ENCODE measurements around the gene PAX2.

The PAX2 gene

GRCh38 chr10:100831742-100832141 lies 86.4 kb downstream of the PAX2 start:
- in situ Hi-C loops (cut with MboI; ENCODE audit: low sequenced_read_pairs) = no loop called here

- in situ Hi-C loops (cut with MboI; ENCODE audit: low sequenced_read_pairs) = no loop called here
Measured at GRCh38 chr10:100835810-100836209, 90.4 kb downstream of the PAX2 start.

GRCh38 chr10:100836891-100837290 lies 91.5 kb downstream of the PAX2 start:
- in situ Hi-C loops (cut with MboI; ENCODE audit: low sequenced_read_pairs) = no loop called here

GRCh38 chr10:100837300-100837699 lies 91.9 kb downstream of the PAX2 start:
- in situ Hi-C loops (cut with MboI; ENCODE audit: low sequenced_read_pairs) = no loop called here

DNA sequence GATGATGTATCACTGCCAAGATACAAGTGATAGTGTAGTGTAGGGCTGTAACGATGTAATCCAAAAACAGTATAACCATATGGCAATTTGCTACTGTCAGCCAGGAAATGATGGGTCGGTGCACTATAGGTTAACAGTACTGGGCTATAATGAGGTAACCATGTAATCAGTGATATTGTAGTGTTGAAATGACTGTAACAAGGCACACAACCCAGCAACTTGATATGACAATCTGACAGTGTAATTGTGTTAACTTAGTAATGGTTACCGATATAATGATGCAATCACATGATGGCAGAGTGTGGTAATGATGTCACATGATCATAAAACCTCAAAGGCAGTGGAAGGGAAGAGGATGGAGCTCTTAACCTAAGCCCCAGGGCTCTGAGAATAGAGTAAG lies 93.6 kb downstream of the PAX2 start:
- in situ Hi-C loops (cut with MboI; ENCODE audit: low sequenced_read_pairs) = no loop called here

DNA sequence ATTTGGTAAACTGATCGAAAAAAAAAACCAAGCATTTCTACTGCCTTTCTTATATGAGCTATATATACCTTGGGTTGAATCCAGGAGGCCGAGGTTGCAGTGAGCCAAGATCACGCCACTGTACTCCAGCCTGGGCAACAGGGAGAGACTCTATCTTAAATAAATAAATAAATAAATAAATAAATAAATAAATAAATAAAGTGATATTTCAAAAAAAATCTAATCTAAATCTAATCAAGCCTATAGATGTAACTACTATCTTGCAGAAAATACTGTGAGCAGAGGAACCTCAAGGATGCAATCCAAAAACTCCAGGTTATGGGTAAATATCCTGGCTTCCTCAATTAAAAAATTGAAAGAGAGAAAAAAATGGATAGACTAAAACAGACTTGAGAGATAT lies 96.1 kb downstream of the PAX2 start:
- in situ Hi-C loops (cut with MboI; ENCODE audit: low sequenced_read_pairs) = no loop called here

- in situ Hi-C loops (cut with MboI; ENCODE audit: low sequenced_read_pairs) = no loop called here
Measured at GRCh38 chr10:100847440-100847839, 102.1 kb downstream of the PAX2 start.

- in situ Hi-C loops (cut with MboI; ENCODE audit: low sequenced_read_pairs) = no loop called here
Measured at GRCh38 chr10:100848770-100849169, 103.4 kb downstream of the PAX2 start.

GRCh38 chr10:100858261-100858660 lies 112.9 kb downstream of the PAX2 start:
- in situ Hi-C loops (cut with MboI; ENCODE audit: low sequenced_read_pairs) = no loop called here

DNA sequence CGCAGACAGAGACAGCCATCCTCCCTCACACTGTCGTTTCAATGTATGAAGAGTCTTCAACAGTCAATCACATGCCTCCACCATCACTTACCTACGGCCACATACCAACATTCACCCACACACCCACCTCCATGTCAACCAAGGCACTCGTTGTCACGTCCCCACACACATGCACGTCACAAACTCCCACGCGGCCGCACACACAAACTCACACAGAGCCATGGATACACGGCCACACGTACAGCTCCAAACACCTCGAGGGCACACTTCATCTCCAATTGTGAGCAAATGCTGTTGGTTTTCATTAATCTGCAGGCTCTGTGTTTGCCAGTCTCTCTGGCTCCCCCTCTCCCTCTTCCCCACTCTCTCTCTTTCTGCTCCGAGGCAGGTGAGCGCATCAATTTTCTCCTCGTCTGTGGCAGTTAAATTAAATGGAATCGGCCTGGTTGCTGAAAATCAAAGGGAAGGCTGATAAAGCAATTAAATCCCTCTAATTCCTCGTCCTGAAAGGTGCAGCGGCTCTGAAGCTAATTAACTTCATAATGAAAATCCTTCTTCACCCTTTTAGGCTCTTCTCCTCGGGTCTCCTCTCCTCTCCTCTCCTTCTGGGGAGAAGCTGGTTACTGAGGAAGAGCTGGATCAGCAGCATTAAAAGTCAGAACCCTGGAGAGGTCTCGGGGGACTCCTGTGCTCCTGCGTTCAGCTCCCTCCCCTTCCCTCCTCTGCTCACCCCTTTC lies 113.5 kb downstream of the PAX2 start:
- in situ Hi-C loops (cut with MboI; ENCODE audit: low sequenced_read_pairs) = no loop called here

DNA sequence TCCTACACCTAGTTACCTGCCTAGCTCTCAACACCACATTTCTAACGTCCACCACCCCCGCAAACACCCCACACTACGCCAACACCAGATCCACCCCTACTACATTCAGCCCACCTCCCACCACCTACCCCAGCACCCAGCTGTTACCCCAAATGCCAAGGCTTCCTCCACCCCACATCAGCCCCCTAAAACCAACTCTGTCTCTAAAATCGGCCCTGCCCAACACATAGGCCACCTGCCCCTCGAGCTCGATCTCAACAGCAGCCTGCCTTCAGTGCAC lies 114.0 kb downstream of the PAX2 start:
- in situ Hi-C loops (cut with MboI; ENCODE audit: low sequenced_read_pairs) = no loop called here

DNA sequence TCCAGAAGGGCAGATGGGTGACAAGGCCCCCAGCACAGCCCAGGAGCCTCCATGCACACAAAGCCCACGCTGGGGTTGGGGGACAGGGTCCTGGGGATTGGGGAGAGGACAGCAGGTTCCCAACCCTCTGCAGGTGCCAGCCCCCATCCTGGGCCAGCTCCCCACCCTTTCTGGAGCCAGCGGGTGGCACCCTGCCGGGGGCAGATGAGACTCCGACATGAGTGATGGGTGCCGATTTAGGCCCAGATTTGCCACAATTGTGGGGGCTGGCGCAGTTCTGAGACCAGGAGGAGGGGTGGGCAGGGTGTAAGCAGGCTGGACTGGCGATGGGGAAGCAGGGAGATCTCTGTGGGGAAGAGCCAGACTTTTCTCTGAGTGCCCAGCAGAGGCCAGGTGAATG lies 118.1 kb downstream of the PAX2 start:
- in situ Hi-C loops (cut with MboI; ENCODE audit: low sequenced_read_pairs) = no loop called here

GRCh38 chr10:100864036-100864885 lies 118.9 kb downstream of the PAX2 start:
- in situ Hi-C loops (cut with MboI; ENCODE audit: low sequenced_read_pairs) = no loop called here

- in situ Hi-C loops (cut with MboI; ENCODE audit: low sequenced_read_pairs) = no loop called here
Measured at GRCh38 chr10:100864978-100865377, 119.6 kb downstream of the PAX2 start.

GRCh38 chr10:100866010-100866409 lies 120.6 kb downstream of the PAX2 start:
- in situ Hi-C loops (cut with MboI; ENCODE audit: low sequenced_read_pairs) = no loop called here

DNA sequence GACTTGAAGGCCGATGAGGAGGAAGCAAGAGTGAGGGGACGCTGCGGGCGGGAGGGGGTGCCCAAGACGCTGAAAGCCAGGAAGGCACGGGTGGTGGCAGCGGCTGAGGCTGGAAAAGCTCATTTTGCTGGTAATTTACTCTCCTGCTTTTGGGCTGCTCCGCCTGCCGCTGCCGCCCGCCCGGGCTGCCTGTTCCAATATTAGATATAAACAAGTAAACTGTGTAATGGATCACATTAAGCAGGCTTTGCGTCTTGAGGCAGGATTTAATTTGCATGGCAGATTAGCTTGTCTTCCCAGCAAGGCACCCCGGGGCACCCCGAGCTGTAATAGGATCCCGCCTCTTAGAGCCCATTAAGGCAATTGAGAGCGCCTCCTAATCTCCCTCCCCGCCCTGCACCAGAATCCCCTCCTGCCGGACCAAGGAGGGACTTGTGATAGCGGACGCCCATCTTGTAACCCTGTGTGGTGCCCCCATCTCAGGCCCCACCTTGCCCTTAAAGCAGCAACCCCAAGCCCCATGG lies 121.3 kb downstream of the PAX2 start:
- in situ Hi-C loops (cut with MboI; ENCODE audit: low sequenced_read_pairs) = no loop called here

- in situ Hi-C loops (cut with MboI; ENCODE audit: low sequenced_read_pairs) = no loop called here
Measured at GRCh38 chr10:100867261-100867963, 122.0 kb downstream of the PAX2 start.

GRCh38 chr10:100868382-100868781 lies 123.0 kb downstream of the PAX2 start:
- in situ Hi-C loops (cut with MboI; ENCODE audit: low sequenced_read_pairs) = no loop called here

DNA sequence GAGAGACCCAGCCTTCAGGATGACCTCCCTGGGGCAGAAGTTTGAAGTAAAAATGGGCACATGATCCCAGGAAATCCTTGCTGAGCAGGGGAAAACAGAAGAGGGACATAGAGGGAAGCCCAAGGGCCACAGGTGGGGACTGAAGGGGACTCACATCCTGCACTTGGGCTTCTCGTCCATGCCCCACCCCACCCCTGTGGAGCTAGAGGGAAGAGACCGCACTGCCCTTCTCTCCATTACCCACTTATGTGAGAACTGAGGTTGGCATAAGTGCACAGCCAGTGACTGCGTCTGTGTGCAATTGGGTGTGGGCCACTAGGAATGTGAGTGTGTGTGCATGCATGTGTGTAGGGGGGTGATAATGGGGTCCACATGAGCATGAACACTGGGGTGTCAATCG lies 124.0 kb downstream of the PAX2 start:
- in situ Hi-C loops (cut with MboI; ENCODE audit: low sequenced_read_pairs) = no loop called here

- in situ Hi-C loops (cut with MboI; ENCODE audit: low sequenced_read_pairs) = no loop called here
Measured at GRCh38 chr10:100872034-100872791, 126.8 kb downstream of the PAX2 start.
